ENCODE measurements around the gene CASZ1. TPM values are rescaled to one million over a fixed set of nuclear protein-coding genes. Genes with fewer than 3 reads are reported as not detected.
A peak's percentile ranks its signal among the peaks of the same experiment; 100 is the strongest.

CASZ1 gene
- total and polyA plus RNA-seq, 9 of the 15 experiments (the other 6 are each of a cell fraction or from before 2014, with no cell fraction given): 0.01 to 4.0 (median 0.76) TPM; not detected in 1

DNA sequence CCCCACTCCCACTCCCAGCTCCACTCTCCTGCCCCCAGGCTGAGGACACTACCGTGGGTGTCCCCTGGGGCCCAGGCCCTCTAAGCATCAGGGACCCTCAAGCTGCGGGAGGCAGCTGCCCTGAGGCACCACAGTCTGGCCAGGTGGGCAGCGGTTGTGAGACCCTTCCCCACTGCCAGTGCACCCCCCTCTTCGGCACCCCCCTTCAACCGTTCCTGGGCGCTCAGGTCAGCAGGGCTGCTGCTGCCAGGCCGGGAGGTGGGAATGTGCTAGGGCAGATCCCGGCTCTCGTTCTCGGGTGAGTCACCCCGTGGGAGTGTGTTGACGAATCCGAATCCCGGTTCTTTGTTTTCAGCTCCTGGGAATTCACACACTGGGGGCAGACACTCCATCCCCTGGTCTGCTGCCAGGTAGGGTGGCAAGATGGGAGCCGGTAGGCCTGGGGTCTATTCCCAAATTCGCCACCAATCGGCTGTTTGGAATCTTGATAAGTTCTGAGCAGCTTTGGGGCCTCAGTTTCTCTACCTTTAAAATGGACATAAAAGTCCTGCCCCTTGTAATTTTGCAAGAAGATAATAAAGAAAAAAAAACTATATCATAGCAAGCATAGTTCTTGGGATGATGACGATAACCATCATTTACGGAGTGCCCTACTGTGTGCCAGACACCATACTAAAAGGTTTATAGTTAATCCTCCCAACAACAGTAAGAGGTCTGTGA, 28.5 kb upstream of the CASZ1 start:
- WGBS (ENCODE audit: insufficient coverage, low coverage, missing lambda C conversion rate): 2% methylated on average over 19 of the region's 19 CpGs
- intact Hi-C loops (cut with micrococcal nuclease): loop anchor here (5.0 kb wide), 1 partner anchor 42 kb away; no protein-coding TSS in a partner anchor
- POLR2A ChIA-PET: interaction anchor here (1.2 to 2.5 kb wide), 3 partner anchors 11 to 126 kb away, joined by 4 to 8 read pairs (median 5); no protein-coding TSS in a partner anchor
- H3K4me1 ChIP-seq (replicated peaks in 1 of 2; ENCODE audit: control insufficient read depth in 2 of 2, insufficient read depth in 2 of 2, low read length in 2 of 2): peaks cover 0 to 11% of the 10 kb centered on the region in 2 experiments; a peak in 2 of 5 replicates
- peaks cover 66 to 88% of the 10 kb centered on the region in 2 experiments for H3K27me3 ChIP-seq (ENCODE audit: control insufficient read depth in 2 of 2, insufficient read depth in 2 of 2, low read length in 2 of 2)
- no peaks in the 10 kb centered on the region for H3K9me1 ChIP-seq (ENCODE audit: control insufficient read depth, insufficient read depth, low read length)
- no peak overlapping the region for H3K27ac ChIP-seq (ENCODE audit: extremely low read depth, low read depth, low read length)
- H2AFZ ChIP-seq (ENCODE audit: low read depth, low read length): no peak overlapping the region
- H3K9me3 ChIP-seq (replicated peaks; ENCODE audit: control insufficient read depth, insufficient read depth, low read depth, low read length): no peaks in the 10 kb centered on the region
- FAIRE-seq (no peak), ATAC-seq (no peak), DNase-seq (ENCODE audit: extremely low read depth in 1 of 4, low spot score in 3 of 4) (no peak)
- H3K36me3 ChIP-seq (ENCODE audit: control insufficient read depth, insufficient read depth, low read length): no peaks in the 10 kb centered on the region
- H3K9ac ChIP-seq (ENCODE audit: insufficient read depth in 1 of 2, low read depth in 2 of 2, low read length in 2 of 2): peak overlapping the region in 1 of 2 experiments; percentile 12; a peak in 1 of 4 replicates
- no peak overlapping the region for H3K4me2 ChIP-seq (ENCODE audit: insufficient read depth, low read length)
- CTCF ChIA-PET (ENCODE audit: low intra/inter-chr PET ratio): no interaction called here
- in situ Hi-C loops (cut with MboI): no loop called here
- no peak overlapping the region for H3K4me3 ChIP-seq
- no TSS peak for BruUV-seq (replicated peaks)
- H4K20me1 ChIP-seq (replicated peaks; ENCODE audit: control insufficient read depth, insufficient read depth, low read length): peaks cover 21% of the 10 kb centered on the region
- no peaks in the 10 kb centered on the region for H3K79me2 ChIP-seq (ENCODE audit: control insufficient read depth, insufficient read depth, low read length)
- no peak for TF ChIP-seq TCF3 (CRISPR knock-in tag; IDR thresholded peaks at IDR 0.05)
- TF ChIP-seq TRIM24 (IDR thresholded peaks at IDR 0.05): no peak
- TF ChIP-seq, protein P1, sequence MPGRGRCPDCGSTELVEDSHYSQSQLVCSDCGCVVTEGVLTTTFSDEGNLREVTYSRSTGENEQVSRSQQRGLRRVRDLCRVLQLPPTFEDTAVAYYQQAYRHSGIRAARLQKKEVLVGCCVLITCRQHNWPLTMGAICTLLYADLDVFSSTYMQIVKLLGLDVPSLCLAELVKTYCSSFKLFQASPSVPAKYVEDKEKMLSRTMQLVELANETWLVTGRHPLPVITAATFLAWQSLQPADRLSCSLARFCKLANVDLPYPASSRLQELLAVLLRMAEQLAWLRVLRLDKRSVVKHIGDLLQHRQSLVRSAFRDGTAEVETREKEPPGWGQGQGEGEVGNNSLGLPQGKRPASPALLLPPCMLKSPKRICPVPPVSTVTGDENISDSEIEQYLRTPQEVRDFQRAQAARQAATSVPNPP (IDR thresholded peaks at IDR 0.05; ENCODE audit: borderline replicate concordance, insufficient read depth, insufficient read length): no peak
- no peak for TF ChIP-seq CREBBP (IDR thresholded peaks at IDR 0.05; ENCODE audit: low read depth, low read length)
- no peak for TF ChIP-seq ZNF699 (CRISPR knock-in tag; IDR thresholded peaks at IDR 0.05; ENCODE audit: insufficient replicate concordance)
- no peak for TF ChIP-seq ZNF133 (CRISPR knock-in tag; IDR thresholded peaks at IDR 0.05)
- no peak for TF ChIP-seq SNAPC5 (CRISPR knock-in tag; IDR thresholded peaks at IDR 0.05)
- no peak for TF ChIP-seq MAFK (IDR thresholded peaks at IDR 0.05; ENCODE audit: low read length)
- TF ChIP-seq EP400 (IDR thresholded peaks at IDR 0.05): no peak
- TF ChIP-seq ZNF239 (CRISPR knock-in tag; IDR thresholded peaks at IDR 0.05): no peak
- no peak for TF ChIP-seq TGIF2 (CRISPR knock-in tag; IDR thresholded peaks at IDR 0.05)
- TF ChIP-seq RBM25 (IDR thresholded peaks at IDR 0.05; ENCODE audit: low read depth, low read length, severe bottlenecking): peak; percentile 81
- no peak for TF ChIP-seq DEAF1 (CRISPR knock-in tag; IDR thresholded peaks at IDR 0.05)
- no peak for TF ChIP-seq HIVEP1 (CRISPR knock-in tag; IDR thresholded peaks at IDR 0.05)
- TF ChIP-seq SETDB1 (IDR thresholded peaks at IDR 0.05; ENCODE audit: low read length): no peak
- no peak for TF ChIP-seq ZNF764 (CRISPR knock-in tag; IDR thresholded peaks at IDR 0.05; ENCODE audit: low read depth)
- TF ChIP-seq, protein P2, sequence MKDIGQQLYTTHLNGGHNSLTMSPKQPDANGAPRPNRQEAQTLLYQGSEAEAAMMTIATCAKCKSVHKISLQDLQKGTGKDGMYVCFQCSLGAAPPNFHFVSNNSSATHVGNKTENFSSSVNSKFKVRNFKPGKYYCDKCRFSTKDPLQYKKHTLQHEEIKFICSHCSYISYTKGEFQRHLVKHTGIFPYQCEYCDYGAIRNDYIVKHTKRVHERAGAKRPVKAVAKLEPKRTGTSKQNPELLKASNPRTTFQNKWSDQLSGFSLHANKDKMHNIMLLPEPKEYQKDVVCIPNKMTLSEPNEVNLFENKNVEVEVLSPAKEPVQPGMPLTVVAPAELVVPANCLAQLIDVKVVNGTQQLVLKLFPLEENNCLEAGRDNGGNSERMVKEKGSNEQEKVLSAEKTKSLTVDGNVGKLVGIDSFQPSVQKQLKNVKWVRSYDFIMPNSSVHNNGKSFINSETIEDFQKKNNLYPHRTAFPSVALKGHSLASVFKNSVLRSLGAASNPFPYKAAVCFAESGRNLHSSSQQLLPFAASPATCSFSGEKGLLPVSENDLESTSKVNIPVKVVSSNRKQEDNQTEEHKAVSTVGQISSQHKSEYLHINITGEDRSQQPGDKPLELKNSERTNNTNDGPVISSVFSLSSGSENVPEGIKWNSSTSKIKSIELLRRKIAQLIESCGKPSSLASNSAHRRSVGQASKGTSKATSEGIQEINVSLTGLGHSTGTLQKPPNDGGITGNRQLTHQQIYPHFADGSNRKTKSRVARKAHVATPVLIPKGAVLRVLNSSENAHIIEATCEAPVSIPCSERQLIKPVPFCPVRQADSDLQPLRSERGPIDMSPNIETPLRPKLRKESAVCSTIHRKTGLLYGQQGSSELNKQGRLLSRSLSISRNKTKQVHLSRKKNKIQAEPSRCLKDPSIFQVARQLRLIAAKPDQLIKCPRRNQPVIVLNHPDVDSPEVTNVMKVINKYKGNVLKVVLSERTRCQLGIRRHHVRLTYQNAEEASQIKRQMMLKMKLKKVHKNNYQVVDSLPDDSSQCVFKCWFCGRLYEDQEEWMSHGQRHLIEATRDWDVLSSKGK (CRISPR knock-in tag; IDR thresholded peaks at IDR 0.05): no peak
